Activated effector memory CD4-positive, alpha-beta T cell treated with Interleukin-2 at 50 U/mL for 16 hours (primary cell): ENCODE results near the gene QARS1.

Experiments used
- DNase-seq: peaks from one replicate; pipeline ENCODE4 v3.0.0-alpha.2; 2020

The QARS1 gene

GRCh38 chr3:49104427-49105291 lies at the start of gene QARS1:
QARS1 (minus strand) TSS chr3:49104757; CDS start chr3:49104733, 24 bp downstream.
- peak; percentile 83 for DNase-seq

- DNase-seq, result no peak
Observed at GRCh38 chr3:49153349-49153912, 48.9 kb upstream of the QARS1 start.

- DNase-seq, result no peak
Observed at GRCh38 chr3:49151610-49152009, 47.1 kb upstream of the QARS1 start.

- DNase-seq, result no peak
Observed at GRCh38 chr3:49148159-49148558, 43.6 kb upstream of the QARS1 start.

GRCh38 chr3:49140080-49140479 lies 35.5 kb upstream of the QARS1 start:
- no peak for DNase-seq

GRCh38 chr3:49135499-49135898 lies 30.9 kb upstream of the QARS1 start:
- no peak for DNase-seq

- no peak for DNase-seq
Observed at GRCh38 chr3:49134471-49135265, 30.1 kb upstream of the QARS1 start.

GRCh38 chr3:49133226-49133951 lies 28.8 kb upstream of the QARS1 start:
- no peak for DNase-seq

- no peak for DNase-seq
Observed at GRCh38 chr3:49132437-49133225, 28.1 kb upstream of the QARS1 start, which contains the start of gene LAMB2. LAMB2 (minus strand) TSS chr3:49133050; CDS start chr3:49132867, 183 bp downstream.

- no peak for DNase-seq
Observed at GRCh38 chr3:49132073-49132436, 27.5 kb upstream of the QARS1 start.

- DNase-seq, result no peak
Observed at GRCh38 chr3:49131576-49131975, 27.0 kb upstream of the QARS1 start.

- DNase-seq, result no peak
Observed at GRCh38 chr3:49131040-49131439, 26.5 kb upstream of the QARS1 start.

GRCh38 chr3:49124991-49125670 lies 20.6 kb upstream of the QARS1 start:
- DNase-seq, result no peak

- no peak for DNase-seq
Observed at GRCh38 chr3:49124203-49124602, 19.6 kb upstream of the QARS1 start.

GRCh38 chr3:49123687-49124086 lies 19.1 kb upstream of the QARS1 start:
- no peak for DNase-seq

- DNase-seq, result no peak
Observed at GRCh38 chr3:49122886-49123545, 18.5 kb upstream of the QARS1 start.

- no peak for DNase-seq
Observed at GRCh38 chr3:49122451-49122850, 17.9 kb upstream of the QARS1 start.

GRCh38 chr3:49122022-49122421 lies 17.5 kb upstream of the QARS1 start:
- no peak for DNase-seq

- peak; percentile 2 for DNase-seq
Observed at GRCh38 chr3:49121132-49121736, 16.7 kb upstream of the QARS1 start.

- peak; percentile 92 for DNase-seq
Observed at GRCh38 chr3:49120438-49121131, 16.0 kb upstream of the QARS1 start, which contains the start of gene USP19. USP19 (minus strand) TSS chr3:49120823; CDS start chr3:49119145, 1,678 bp downstream.
